Measurements from ENCODE around the gene HAO1. TPM values are rescaled to one million over a fixed set of nuclear protein-coding genes. Genes with fewer than 3 reads are reported as not detected.

HAO1 gene
- total and polyA plus RNA-seq, 4 donors, result not detected

GRCh38 chr20:7975851-7976414 is 35.7 kb upstream of the HAO1 start:
- Histone ChIP-seq H3K9ac (ENCODE audit: insufficient read depth in 1 of 2, low read length in 2 of 2) (no peak overlapping the region), H3K27me3 (ENCODE audit: control insufficient read depth in 3 of 3, insufficient read depth in 3 of 3, low read length in 2 of 3) (no peaks in the 10 kb centered on the region), H3K27ac (ENCODE audit: low read depth in 1 of 2, low read length in 1 of 2) (no peak overlapping the region), H3K36me3 (ENCODE audit: control insufficient read depth in 4 of 4, insufficient read depth in 4 of 4, low read length in 4 of 4) (peaks cover 0 to 4% (median 0%) of the 10 kb centered on the region in 4 donors), H3K4me1 (ENCODE audit: control insufficient read depth in 5 of 5, insufficient read depth in 5 of 5, low read length in 5 of 5) (no peaks in the 10 kb centered on the region), H3K4me3 (no peak overlapping the region), H3K9me3 (ENCODE audit: control insufficient read depth in 4 of 4, insufficient read depth in 3 of 4, low read length in 3 of 4) (peaks cover 0 to 2% (median 0%) of the 10 kb centered on the region in 4 donors)
- DNase-seq, result no peak
- WGBS, 2 donors, result 72 to 77% methylated on average over 9 of the region's 9 CpGs
- ATAC-seq (ENCODE audit: insufficient read depth, low FRiP score), result no peak
- TF ChIP-seq CTCF (IDR thresholded peaks at IDR 0.05; ENCODE audit: control extremely low read depth, extremely low read depth), result no peak

GRCh38 chr20:7974785-7975435 is 34.7 kb upstream of the HAO1 start:
- Histone ChIP-seq H3K4me1 (ENCODE audit: control insufficient read depth in 5 of 5, insufficient read depth in 5 of 5, low read length in 5 of 5) (no peaks in the 10 kb centered on the region), H3K27me3 (ENCODE audit: control insufficient read depth in 3 of 3, insufficient read depth in 3 of 3, low read length in 2 of 3) (no peaks in the 10 kb centered on the region)
- WGBS, 2 donors, result 92 to 94% methylated on average over 4 of the region's 4 CpGs

GRCh38 chr20:7971536-7972280 is 31.4 kb upstream of the HAO1 start:
- no peak for ATAC-seq (ENCODE audit: insufficient read depth, low FRiP score)

More at GRCh38 chr20:7974785-7975435, 34.7 kb upstream of the HAO1 start:
- ATAC-seq (ENCODE audit: insufficient read depth, low FRiP score) (no peak), DNase-seq (no peak)
- H3K4me3 ChIP-seq, result no peak overlapping the region
- H3K27ac ChIP-seq (ENCODE audit: low read depth in 1 of 2, low read length in 1 of 2), result no peak overlapping the region
- H3K9me3 ChIP-seq (ENCODE audit: control insufficient read depth in 4 of 4, insufficient read depth in 3 of 4, low read length in 3 of 4), result peaks cover 0 to 2% (median 0%) of the 10 kb centered on the region in 4 donors
- TF ChIP-seq CTCF (IDR thresholded peaks at IDR 0.05; ENCODE audit: control extremely low read depth, extremely low read depth), result no peak
- H3K9ac ChIP-seq (ENCODE audit: insufficient read depth in 1 of 2, low read length in 2 of 2), result no peak overlapping the region
- H3K36me3 ChIP-seq (ENCODE audit: control insufficient read depth in 4 of 4, insufficient read depth in 4 of 4, low read length in 4 of 4), result peaks cover 0 to 2% (median 0%) of the 10 kb centered on the region in 4 donors

More at GRCh38 chr20:7971536-7972280, 31.4 kb upstream of the HAO1 start:
- Histone ChIP-seq H3K27me3 (ENCODE audit: control insufficient read depth in 3 of 3, insufficient read depth in 3 of 3, low read length in 2 of 3) (no peaks in the 10 kb centered on the region), H3K27ac (ENCODE audit: low read depth in 1 of 2, low read length in 1 of 2) (no peak overlapping the region), H3K4me1 (ENCODE audit: control insufficient read depth in 5 of 5, insufficient read depth in 5 of 5, low read length in 5 of 5) (no peaks in the 10 kb centered on the region), H3K4me3 (no peak overlapping the region), H3K9ac (ENCODE audit: insufficient read depth in 1 of 2, low read length in 2 of 2) (no peak overlapping the region), H3K9me3 (ENCODE audit: control insufficient read depth in 4 of 4, insufficient read depth in 3 of 4, low read length in 3 of 4) (peaks cover 0 to 2% (median 0%) of the 10 kb centered on the region in 4 donors), H3K36me3 (ENCODE audit: control insufficient read depth in 4 of 4, insufficient read depth in 4 of 4, low read length in 4 of 4) (no peaks in the 10 kb centered on the region)
- TF ChIP-seq CTCF (IDR thresholded peaks at IDR 0.05; ENCODE audit: control extremely low read depth, extremely low read depth), result no peak
- 91 to 98% methylated on average over 2 of the region's 2 CpGs for WGBS, 2 donors
- DNase-seq, result no peak
